BLaER1 (cell line): Measurements from ENCODE around the gene LIMS4.
"Not testable (repeated sequence)": the region's sequence is repeated elsewhere in the genome, so short reads cannot be mapped to it uniquely, and the experiment has no call there.

Source experiments
- H3K27ac ChIP-seq: shearing (Covaris generic); formaldehyde crosslinking; 2 replicates; pipeline ENCODE4 v1.8.1; 2022
- H3K27me3 ChIP-seq: shearing (Covaris generic); formaldehyde crosslinking; 2 replicates; pipeline ENCODE4 v1.8.1; 2022
- H3K36me3 ChIP-seq: shearing (Covaris generic); formaldehyde crosslinking; 2 replicates; pipeline ENCODE4 v1.8.1; 2022
- H3K4me1 ChIP-seq: shearing (Covaris generic); formaldehyde crosslinking; 2 replicates; pipeline ENCODE4 v1.8.1; 2022
- H3K4me2 ChIP-seq: shearing (Covaris generic); formaldehyde crosslinking; 2 replicates; pipeline ENCODE4 v1.8.1; 2022
- H3K4me3 ChIP-seq: shearing (Covaris generic); formaldehyde crosslinking; 2 replicates; pipeline ENCODE4 v1.8.1; 2022
- H3K9ac ChIP-seq: shearing (Covaris generic); formaldehyde crosslinking; 2 replicates; pipeline ENCODE4 v1.8.1; 2022
- H3K9me3 ChIP-seq: shearing (Covaris generic); formaldehyde crosslinking; 2 replicates; pipeline ENCODE4 v1.8.1; 2022
- H4K20me1 ChIP-seq: shearing (Covaris generic); formaldehyde crosslinking; 2 replicates; pipeline ENCODE4 v1.8.1; 2022

Gene LIMS4

DNA sequence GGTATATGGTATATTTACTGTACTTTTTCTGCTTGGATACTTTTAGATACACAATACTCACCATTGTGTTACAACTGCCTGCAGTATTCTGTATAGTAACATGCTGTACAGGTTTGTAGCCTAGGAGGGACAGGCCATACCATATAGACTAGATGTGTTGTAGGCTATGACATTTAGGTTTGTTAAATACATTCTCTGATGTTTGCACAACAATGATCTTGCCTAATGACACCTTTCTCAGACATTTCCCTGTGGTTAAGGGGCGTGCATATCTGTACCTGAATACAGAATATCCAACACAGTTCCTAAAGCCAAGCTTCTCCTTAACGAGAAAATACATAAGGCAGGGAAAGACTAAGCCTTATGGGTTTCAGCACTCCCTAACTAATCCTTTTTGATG lies 10.2 kb downstream of the LIMS4 start:
- not testable (repeated sequence) for H3K4me3 ChIP-seq, H3K27me3 ChIP-seq, H3K4me2 ChIP-seq, H3K36me3 ChIP-seq, H4K20me1 ChIP-seq, H3K4me1 ChIP-seq, H3K27ac ChIP-seq, H3K9ac ChIP-seq, H3K9me3 ChIP-seq

DNA sequence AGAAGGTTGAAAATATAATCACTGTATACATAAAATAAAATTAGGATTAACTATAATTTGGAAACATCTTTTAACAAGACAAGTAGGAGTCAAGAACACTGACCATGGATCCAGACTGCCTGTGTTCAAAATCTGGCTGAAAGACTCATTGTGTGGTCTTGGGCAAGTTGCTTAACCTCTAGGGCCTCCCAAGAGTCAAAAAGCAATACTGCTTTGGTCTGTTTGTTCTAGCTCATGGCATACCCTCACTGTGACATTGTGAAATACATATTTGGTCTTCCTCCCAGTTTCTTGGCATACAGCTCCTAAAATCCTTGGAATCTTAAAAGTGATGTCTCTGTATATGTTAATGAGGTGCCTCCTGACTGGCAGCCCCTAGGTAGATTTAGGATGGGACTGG lies 12.3 kb downstream of the LIMS4 start:
- not testable (repeated sequence) for H3K9me3 ChIP-seq, H4K20me1 ChIP-seq, H3K4me2 ChIP-seq, H3K4me3 ChIP-seq, H3K4me1 ChIP-seq, H3K9ac ChIP-seq, H3K27me3 ChIP-seq, H3K27ac ChIP-seq, H3K36me3 ChIP-seq

DNA sequence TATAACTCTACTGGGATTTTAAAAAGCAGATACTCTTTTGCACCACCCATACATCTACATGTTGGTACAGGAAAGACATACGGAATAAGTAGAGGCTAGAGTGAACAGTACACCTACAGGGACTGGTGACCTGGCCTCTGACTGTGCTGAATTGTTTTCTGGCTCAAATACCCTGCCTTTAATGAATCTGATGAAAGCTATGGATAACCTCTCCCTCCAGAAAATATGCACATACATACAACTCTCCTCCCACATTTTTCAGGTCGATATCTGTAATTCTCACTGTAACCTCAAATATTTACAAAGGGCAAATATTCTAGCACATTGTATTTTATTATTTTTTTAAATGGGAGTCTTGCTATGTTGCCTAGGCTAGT lies 15.4 kb downstream of the LIMS4 start:
- H3K4me2 ChIP-seq, H3K27me3 ChIP-seq, H3K4me1 ChIP-seq, H4K20me1 ChIP-seq, H3K4me3 ChIP-seq, H3K9ac ChIP-seq, H3K9me3 ChIP-seq, H3K27ac ChIP-seq, H3K36me3 ChIP-seq: not testable (repeated sequence)

DNA sequence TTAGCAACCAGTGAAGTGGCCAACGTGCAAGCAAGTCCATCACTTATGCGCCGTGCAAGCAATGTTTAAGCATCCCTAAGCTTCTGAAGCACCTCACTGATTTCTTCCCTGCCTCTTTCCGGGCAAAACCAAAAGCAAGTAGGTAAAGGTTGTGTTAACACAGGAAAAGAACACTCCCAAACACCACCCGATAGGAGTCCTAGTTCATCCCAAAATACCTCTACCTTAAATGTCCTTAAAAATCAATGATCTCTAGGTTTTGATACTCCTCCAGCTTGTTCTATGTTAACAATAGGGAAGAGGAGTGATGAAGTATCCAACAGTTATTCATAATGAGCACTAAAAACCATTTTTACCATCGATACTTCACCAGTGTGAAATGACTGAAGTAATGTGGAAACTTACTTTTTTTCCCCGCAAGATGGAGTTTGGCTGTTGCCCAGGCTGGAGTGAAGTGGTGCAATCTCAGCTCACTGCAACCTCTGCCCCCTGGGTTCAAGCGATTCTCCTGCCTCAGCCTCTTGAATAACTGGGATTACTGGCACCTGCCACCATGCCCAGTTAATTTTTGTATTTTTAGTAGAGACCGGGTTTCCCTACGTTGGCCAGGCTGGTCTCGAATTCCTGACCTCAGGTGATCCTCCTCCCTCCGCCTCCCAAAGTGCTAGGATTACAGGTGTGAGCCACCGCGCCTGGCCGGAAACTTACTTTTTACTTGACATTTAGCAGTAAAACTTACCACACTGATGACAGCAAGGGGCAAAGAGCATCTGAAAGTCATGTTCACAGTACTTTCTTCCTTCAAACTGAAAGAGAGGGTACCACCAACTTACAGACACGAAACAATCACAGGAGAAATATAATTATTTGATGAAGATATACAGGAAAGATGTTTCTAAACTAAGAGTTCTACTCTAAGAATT lies 16.1 kb downstream of the LIMS4 start:
- not testable (repeated sequence) for H3K9me3 ChIP-seq, H3K4me2 ChIP-seq, H3K27me3 ChIP-seq, H3K9ac ChIP-seq, H3K4me3 ChIP-seq, H3K36me3 ChIP-seq, H4K20me1 ChIP-seq, H3K27ac ChIP-seq, H3K4me1 ChIP-seq

DNA sequence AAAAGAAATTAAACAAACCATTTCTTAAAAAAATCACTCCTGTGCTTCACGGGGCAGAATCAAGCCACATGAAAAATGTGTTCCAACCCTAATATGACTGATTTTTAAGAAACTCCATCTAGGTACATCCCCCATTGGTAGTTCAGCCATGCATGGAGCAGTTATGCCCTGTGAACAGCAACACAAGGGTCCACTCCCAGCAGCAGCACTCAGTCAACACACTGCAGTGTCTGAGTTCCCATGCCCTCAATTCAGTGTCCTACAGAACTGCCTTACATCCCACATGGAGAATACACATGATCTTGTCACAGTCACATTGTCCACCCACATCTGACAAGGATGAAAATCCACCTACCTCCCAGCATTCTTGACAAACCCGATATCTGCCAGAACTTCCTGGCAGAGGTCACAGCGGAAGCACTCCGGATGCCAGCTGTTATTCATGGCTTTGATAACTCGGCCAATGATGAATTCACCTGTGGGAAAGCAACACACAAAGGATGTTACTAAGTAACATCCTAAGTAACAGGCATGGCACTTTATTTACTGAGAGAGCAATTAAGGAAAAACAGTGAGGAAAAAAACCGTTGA lies 17.4 kb downstream of the LIMS4 start:
- not testable (repeated sequence) for H3K9me3 ChIP-seq, H3K9ac ChIP-seq, H3K27ac ChIP-seq, H3K27me3 ChIP-seq, H3K36me3 ChIP-seq, H4K20me1 ChIP-seq, H3K4me3 ChIP-seq, H3K4me2 ChIP-seq, H3K4me1 ChIP-seq

DNA sequence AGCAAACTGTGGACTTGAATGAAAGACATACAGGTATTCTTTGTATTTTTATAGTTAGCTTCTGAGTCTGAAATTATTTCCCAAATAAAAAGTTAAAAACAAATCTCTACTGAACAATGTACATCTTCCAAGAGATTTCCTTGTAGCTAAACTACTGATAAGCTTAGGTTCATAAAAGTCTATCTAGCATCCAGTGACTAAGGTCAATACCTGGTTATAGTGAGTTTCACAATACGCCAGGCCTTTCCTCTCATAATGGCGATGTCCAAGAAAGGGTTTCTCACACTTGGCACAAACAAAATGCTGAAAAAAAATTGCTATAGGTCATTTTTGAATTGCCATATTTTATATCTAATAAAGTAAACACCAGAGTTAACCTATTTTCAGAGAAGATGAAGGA lies 21.7 kb downstream of the LIMS4 start:
- H4K20me1 ChIP-seq, H3K4me2 ChIP-seq, H3K27ac ChIP-seq, H3K9me3 ChIP-seq, H3K9ac ChIP-seq, H3K36me3 ChIP-seq, H3K4me1 ChIP-seq, H3K27me3 ChIP-seq, H3K4me3 ChIP-seq: not testable (repeated sequence)

DNA sequence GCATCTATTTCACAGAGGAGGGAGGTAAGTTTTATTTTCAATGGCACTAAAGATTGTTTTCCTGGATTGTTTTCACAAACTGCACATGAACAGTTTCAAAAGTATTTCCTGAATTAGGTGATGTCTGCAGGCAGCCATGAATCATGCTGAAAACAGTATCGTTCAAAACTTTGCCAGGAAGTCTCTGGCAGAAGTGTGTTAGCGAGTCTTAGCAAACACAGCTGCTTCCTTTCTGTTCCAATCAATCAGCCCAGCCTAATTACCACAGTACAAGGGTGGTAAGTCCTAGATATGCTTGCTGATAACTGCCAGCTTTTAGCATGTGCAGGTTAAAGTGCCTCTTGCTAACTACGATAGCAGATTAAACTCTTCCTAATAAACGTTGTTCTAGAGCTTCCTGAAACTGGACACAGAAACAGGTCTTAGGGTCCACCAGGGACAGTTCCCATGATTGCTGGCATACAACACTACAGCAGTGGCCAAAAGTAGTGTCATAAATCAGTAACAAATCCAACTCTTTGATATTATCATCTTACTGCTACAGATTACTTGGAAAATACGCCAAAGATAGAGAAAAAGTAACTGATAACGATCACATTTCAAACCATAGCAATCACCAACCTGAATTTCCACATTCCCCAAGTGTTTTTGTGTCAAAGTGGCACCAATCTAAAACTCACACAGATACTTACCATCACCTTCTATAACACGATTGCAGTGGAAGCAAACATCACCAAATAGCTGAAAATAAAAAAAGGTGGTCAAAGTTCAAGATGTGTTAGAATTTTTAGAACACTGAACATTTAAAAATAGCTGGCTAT lies 23.3 kb downstream of the LIMS4 start:
- H3K4me2 ChIP-seq, H3K4me3 ChIP-seq, H3K27me3 ChIP-seq, H3K27ac ChIP-seq, H3K36me3 ChIP-seq, H3K9ac ChIP-seq, H4K20me1 ChIP-seq, H3K9me3 ChIP-seq, H3K4me1 ChIP-seq: not testable (repeated sequence)

DNA sequence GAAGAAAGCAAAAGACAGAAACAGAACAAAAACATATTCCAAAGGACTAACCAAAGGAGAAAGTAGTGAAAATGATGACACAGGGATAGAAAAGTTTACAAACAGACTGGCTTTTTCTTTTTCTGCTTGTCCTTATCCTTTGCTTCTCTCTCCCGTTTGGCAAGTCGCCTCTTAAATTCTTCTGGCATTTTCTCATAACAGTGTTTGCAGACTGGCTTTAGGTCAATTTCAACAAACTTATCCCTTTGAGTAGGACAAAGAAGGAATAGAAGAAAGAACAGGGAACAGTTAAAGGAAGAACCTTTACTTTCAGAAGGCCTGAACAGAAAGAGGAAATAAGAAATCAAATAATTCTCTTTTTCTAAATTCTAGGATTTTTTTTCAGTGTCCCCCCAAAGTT lies 26.0 kb downstream of the LIMS4 start:
- H3K27ac ChIP-seq, H3K36me3 ChIP-seq, H3K27me3 ChIP-seq, H4K20me1 ChIP-seq, H3K4me2 ChIP-seq, H3K4me3 ChIP-seq, H3K9me3 ChIP-seq, H3K4me1 ChIP-seq, H3K9ac ChIP-seq: not testable (repeated sequence)

DNA sequence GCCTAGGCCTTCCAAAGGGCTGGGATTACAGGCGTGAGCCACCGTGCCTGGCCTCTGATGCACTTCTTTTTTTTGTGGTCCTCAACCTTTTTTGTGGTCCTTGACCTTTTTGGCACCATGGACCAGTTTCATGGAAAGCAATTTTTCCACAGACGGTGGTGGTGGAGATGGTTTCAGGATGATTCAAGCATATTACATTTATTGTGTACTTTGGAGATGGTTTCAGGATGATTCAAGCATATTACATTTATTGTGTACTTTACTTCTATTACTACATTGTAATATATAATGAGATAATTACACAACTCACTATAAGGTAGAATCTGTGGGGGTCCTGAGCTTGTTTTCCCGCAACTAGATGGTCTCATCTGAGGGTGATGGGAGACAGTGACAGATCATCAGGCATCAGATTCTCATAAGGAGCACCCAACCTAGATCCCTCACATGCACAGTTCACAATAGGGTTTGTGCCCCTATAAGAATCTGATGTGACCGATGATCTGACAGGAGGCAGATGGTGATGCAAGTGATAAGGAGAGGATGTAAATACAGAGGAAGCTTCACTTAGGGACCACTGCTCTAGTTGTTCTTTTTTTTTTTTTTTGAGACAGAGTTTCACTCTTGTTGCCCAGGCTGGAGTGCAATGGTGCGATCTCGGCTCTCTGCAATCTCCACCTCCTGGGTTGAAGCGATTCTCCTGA lies 29.2 kb downstream of the LIMS4 start:
- H3K9ac ChIP-seq, H3K4me1 ChIP-seq, H3K4me2 ChIP-seq, H3K4me3 ChIP-seq, H4K20me1 ChIP-seq, H3K9me3 ChIP-seq, H3K27ac ChIP-seq, H3K36me3 ChIP-seq, H3K27me3 ChIP-seq: not testable (repeated sequence)

DNA sequence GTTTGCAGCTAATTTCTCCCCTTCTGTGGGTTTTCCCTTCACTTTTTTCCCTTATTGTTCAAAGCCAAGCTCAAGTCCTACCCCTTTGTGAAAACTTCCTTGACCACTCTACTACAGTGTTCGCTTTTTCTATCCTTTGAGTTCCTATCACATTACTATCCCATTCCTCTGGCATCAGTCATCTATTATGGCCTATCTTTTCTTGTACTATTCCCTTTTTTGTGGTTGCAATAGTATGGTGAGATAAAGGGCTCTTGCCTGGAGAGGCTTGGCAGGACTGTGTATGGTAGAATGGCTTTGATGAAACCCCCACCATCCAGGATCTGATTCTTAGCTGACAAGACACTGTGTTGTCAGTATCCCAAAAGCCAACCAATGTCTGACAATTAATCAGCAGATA lies 30.7 kb downstream of the LIMS4 start:
- not testable (repeated sequence) for H3K9me3 ChIP-seq, H4K20me1 ChIP-seq, H3K4me3 ChIP-seq, H3K27me3 ChIP-seq, H3K9ac ChIP-seq, H3K36me3 ChIP-seq, H3K27ac ChIP-seq, H3K4me1 ChIP-seq, H3K4me2 ChIP-seq

DNA sequence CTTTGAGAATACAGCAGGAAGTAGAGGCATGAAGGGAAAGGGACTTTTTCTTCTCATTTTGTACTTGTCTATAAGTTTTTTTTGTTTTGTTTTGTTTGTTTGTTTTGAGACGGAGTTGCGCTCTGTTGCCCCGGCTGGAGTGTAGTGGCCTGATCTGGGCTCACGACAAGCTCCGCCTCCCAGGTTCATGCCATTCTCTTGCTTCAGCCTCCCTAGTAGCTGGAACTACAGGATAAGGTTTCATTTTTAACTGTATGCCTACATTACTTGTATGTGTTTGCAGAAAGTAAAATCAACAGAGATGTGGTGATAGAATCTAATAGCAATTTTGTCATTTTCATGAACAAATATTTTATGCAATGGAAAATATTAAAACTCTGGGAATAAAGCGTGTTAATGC lies 38.1 kb downstream of the LIMS4 start:
- H3K4me2 ChIP-seq, H3K9me3 ChIP-seq, H3K4me3 ChIP-seq, H3K4me1 ChIP-seq, H3K27ac ChIP-seq, H4K20me1 ChIP-seq, H3K9ac ChIP-seq, H3K36me3 ChIP-seq, H3K27me3 ChIP-seq: not testable (repeated sequence)

DNA sequence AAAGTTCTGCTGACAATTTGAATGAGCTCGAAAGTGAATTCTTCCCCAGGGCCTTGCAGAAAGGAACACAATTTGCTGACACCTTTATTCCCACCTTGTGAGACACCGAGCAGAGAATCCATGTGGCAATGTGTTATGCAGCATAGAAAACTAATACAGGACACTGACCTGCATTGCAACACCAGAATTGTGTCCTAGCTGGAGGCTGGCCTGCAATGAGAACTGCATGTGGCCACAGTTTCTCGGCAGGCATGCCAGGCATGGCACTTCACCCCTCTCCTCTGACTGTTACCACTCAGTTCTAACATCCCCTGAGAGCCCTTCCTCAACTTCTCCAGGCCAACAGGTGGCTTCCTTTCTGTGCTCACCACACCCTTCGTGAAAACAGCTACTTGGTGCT lies 46.9 kb downstream of the LIMS4 start:
- not testable (repeated sequence) for H3K4me3 ChIP-seq, H3K9ac ChIP-seq

DNA sequence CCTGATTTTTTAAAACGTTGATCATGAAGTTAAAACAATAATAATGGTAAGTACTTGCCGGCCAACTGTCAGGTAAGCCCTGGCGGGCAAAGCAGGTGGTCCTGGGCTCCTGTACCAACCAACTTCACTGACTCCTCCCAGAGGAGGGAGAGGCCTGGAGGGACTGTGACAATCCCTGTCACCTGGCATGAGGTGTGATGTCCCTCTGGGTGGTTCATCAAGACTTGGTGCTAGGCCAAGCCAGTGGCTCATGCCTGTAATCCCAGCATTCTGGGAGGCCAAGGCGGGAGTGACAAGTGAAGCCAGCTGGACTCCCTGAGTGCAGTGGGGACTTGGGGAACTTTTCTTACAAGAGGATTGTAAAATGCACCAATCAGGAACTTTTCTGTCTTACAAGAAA lies 48.2 kb downstream of the LIMS4 start:
- not testable (repeated sequence) for H4K20me1 ChIP-seq, H3K4me2 ChIP-seq, H3K27me3 ChIP-seq, H3K9ac ChIP-seq, H3K4me3 ChIP-seq, H3K27ac ChIP-seq, H3K4me1 ChIP-seq, H3K36me3 ChIP-seq, H3K9me3 ChIP-seq

More for the DNA sequence above, 46.9 kb downstream of the LIMS4 start:
- not testable (repeated sequence) for H3K4me1 ChIP-seq, H3K4me2 ChIP-seq, H3K27ac ChIP-seq, H3K9me3 ChIP-seq, H3K36me3 ChIP-seq, H4K20me1 ChIP-seq, H3K27me3 ChIP-seq

DNA sequence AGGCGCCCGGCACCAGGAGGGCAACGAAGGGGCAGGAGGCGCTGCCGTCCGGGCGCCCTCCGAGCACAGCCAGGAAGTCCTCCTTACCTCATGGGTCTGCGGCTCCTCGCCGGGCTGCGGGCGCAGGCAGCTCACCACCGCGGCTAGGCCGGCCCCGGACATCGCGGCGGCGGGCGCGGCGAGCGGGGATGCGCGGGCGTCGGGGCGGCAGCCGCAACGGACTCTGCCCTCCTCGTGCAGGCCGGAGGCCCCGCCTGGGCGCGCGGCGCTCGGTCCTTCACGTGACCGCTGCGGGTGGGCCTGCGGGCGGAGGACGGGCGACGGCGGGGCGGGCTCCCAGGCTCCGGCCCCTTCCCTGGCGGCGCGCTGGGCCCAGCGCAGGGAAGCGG lies 49.0 kb downstream of the LIMS4 start:
- H3K4me1 ChIP-seq, H3K27ac ChIP-seq, H3K36me3 ChIP-seq, H4K20me1 ChIP-seq, H3K9ac ChIP-seq, H3K27me3 ChIP-seq, H3K4me3 ChIP-seq, H3K4me2 ChIP-seq, H3K9me3 ChIP-seq: not testable (repeated sequence)
